NCI-H2107 treated with DMSO at 0.1 percent for 48 hours (cell line): ENCODE results near the gene GRHL3.
"Not testable (repeated sequence)": the region's sequence is repeated elsewhere in the genome, so short reads cannot be mapped to it uniquely, and the experiment has no call there.

Experiments used
- DNase-seq: peaks from one replicate; lab custom pipeline; 2025; ENCODE audit not compliant: unreplicated experiment; lab: John Stamatoyannopoulos, UW

GRHL3 gene

DNA sequence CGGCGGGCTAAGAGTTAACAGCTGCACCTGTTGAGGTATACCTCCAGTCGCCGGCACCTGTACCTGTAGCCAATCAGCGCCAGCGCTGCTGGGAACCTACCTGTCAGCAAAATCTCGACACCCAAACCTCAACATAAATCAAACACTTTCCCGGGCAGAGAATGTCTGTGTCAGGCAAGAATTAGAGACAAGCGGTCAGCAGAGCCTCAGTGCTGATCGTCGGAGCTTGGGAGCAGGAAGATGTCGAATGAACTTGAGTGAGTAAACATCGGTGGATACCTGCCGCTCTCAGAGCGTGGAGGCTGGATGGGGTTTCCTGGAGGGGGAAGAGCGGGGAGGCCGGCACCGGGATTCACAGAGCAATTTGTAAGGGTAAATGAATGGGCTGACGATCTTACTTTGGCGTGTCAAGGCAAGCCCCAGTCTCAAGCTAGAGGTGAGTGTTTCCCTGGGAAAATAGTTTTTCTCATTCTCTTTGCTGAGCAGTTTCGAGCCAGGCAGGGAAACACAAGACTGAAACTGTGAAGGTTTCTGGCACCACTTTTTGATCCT, at the start of gene GRHL3:
TSS of gene GRHL3 (plus strand) at position 46 of the 552 bp plus-strand sequence. CDS start at position 241, 195 bp downstream.
- peak; percentile 85 for DNase-seq

DNA sequence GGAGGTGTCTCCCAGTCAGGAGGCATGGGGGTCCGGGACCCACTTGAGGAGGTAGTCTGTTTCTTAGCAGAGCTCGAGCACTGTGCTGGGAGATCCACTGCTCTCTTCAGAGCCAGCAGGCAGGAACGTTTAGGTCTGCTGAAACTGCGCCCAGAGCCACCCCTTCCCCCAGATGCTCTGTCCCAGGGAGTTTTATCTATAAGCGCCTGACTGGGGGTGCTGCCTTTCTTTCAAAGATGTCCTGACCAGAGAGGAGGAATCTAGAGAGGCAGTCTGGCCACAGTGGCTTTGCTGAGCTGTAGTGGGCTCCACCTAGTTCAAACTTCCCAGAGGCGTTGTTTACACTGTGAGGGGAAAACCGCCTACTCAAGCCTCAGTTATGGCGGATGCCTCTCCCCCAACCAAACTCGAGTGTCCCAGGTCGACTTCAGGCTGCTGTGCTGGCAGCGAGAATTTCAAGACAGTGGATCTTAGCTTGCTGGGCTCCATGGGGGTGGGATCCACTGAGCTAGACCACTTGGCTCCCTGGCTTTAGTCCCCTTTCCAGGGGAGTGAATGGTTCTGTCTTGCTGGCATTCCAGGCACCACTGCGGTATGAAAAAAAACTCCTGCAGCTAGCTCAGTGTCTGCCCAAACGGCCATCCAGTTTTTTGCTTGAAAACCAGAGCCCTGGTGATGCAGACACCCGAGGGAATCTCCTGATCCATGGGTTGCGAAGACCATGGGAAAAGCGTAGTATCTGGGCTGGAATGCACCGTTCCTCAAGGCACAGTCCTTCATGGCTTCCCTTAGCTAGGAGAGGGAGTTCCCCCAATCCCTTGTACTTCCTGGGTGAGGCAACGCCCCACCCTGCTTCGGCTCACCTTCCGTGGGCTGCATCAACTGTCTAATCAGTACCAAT, 44.7 kb upstream of the GRHL3 start:
- DNase-seq: not testable (repeated sequence)

DNA sequence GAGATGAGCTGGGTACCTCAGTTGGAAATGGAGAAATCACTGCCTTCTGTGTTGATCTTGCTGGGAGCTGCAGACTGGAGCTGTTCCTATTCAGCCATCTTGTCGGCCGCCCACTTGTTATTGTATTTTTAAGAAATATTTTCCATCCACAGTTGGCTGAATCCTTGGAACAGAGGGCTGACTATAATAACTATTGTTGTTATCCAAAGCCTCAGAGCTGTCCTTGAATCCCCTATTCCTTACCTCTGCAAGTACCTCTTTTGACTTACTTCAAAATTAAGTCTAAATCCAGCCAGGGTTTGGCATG, 44.1 kb upstream of the GRHL3 start:
- no peak for DNase-seq

DNA sequence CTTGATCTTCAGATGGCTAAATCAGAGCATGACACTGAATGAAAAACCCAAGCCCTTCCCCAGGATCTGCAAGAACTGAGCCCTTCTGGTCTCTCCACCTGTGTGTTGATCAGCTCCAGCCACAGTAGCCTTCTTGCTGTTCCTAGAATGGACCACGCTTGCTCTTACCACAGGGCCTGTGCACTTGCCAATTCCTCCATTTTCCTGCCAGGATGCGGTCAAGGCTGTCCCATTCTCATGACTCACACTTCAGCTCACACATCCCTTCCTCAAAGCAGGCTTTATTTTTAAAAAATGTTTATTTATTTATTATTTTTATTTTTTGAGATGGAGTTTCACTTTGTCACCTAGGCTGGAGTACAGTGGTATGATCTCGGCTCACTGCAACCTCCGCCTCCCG, 43.6 kb upstream of the GRHL3 start:
- DNase-seq: no peak

DNA sequence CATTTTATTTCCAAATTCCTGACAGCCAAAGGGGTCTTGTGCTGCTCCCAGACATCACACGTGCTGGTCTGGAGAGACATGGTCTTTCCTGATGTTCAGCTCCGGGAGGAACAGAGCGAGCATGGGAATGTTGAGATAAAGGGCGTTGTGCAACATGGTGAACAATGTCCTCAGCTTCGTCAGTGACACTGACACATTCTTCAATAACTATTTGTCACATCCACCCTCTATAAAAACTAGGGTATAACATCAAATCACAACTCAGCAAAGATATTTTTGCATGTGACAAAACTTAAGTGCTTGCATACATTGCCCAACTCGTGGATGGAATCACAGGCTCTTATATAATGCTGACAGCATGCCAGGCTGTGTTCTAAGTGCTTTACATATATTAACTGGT, 42.4 kb upstream of the GRHL3 start:
- DNase-seq: no peak

DNA sequence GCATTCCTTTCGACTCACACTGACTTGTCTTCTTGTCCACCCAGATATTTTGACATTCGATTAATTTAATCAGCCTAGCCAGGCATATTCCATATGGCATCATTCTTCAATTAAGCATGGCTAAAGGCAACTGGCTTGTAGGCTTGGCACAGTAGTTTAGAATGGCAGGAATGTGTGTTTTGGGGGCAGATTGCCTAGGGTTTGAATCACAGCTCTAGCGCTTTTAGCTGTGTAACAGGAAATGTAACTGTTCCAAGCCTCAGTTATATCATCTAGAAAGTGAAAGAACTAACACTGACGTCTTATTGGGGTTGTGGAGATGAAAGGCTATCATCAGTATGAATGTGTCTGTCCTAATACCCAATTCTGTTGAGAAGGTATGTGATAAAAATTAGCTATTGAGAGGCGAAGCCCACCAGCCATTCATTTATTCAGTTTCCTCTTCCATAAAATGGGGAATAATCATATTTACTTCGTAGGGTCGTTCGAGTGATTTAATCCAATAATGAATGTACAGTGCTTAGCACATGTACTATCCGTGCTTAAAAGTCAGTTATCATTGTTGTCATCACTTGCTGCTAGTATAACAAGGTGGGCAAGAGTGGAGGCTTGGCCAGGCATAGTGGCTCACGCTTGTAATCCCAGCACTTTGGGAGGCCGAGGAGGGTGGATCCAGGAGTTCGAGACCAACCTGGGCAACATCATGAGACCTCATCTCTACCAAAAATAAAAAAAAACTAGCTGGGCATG, 41.6 kb upstream of the GRHL3 start:
- DNase-seq: no peak

DNA sequence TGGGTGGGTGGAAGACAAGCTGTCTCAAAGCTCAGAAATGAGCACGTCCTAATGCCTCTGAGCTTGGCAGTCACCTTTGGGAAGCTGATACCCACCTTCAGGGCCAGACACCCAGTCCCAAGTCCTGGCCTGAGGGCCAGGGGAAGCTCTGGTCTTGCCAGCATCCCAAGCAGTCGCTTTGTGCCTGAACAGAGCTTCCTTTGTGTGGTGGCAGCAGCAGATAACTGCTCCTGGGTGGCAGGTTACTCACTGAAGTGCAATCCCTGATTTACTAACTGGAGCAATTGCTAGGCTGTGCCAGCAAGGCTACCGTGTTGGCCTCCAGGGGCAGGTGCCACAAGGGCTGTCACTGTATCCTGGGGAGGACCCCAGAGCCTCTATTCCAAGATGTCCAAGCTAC, 40.4 kb upstream of the GRHL3 start:
- DNase-seq: no peak

DNA sequence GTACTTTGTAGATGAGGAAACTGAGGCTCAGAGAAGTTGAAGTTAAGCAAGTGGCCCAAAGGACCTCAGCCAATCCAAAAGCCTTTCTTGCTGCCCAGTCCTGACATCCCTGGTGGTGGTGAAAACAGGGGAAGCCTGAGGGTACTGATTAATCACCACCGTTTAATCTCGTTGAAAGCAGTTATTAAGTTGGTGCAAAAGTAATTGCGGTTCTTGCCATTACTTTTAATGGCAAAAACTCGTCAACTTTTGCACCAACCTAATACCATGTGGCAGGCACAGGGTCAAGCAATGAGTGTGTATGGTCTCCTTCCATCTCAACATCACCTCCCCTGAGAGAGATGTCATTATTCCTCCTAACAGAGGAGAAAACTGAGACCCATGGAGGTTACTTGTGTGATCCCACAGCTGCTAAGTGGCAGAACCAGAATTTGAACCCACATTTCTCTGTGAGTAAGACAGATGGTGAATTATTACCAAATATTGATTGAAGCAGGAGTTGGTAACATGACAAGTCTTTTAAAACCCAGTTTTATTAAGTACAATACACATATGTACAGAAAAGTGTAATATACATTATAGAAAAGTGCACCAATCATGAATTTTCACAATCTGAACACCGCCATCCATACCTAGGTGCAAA, 39.4 kb upstream of the GRHL3 start:
- DNase-seq: no peak

DNA sequence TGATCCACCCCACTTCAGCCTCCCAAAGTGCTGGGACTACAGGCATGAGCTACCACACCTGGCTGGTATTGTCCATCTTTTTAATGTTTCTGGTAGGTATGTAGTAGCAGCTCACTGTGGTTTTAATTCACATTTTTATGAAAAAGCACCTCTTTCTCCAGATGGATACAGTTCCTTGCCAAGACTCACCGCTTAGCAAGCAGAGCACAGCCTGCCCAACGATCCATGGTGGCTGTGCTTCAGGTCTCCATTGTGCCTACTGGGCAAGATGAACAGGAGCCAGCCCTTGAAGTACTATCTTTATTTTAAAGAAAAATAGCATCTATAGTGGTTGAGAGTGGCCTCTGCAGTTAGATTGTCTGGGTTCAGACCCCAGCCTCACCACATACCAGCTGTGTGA, 37.6 kb upstream of the GRHL3 start:
- no peak for DNase-seq

DNA sequence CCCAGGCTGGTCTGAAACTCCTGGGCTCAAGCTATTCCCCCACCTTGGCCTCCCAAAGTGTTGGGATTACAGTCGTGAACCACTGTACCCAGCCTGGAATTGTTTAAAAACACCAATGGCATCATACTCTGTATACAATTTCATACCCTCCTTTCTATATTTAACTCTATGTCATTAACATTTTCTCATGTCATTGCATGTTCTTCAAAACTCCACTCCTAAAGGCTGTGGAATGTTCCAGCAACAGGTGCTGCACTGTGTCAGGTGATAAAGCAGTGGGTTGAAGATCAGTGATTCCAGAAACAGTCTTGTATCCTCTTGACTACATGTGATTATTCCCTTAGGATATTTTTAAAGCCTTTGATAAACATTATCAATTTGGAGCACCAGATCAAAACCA, 36.7 kb upstream of the GRHL3 start:
- no peak for DNase-seq

DNA sequence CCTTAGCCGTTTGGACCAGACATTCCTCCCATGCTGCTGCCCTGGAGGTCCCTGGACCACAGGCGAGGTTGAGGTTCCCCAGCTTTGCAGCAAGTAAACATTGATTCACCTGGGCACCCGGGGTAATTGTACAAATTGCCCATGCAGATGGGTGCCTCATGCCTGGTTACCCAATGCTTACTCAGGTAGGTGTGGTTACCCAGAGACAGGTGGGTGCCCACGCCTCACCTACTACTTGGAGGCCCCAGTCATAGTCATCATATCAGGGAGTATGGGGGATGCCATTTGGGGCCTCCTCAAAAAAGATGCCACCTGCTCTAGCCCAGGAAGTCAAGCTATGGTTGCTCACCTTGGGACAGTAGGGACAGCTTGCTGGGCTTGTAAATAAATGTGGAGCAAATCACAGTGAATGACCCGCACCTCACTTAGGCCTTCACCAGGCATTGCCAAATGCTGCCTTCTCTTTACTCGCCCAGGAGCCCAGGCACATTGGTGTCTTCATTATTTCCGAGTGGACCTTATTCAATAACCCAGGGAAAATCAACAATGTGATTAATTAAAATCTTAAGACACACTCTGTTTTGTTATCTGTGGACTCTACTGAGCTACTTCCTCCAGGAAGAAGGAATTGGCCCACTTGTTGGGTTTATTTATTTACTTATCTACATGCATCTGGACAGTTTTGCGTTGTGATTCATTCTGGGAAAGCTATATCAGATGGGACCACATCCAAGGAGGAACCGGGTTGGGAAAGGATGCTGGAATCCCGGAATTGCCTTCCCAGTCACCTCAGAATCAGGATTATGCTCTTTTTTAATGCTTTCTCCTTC, 35.6 kb upstream of the GRHL3 start:
- no peak for DNase-seq

DNA sequence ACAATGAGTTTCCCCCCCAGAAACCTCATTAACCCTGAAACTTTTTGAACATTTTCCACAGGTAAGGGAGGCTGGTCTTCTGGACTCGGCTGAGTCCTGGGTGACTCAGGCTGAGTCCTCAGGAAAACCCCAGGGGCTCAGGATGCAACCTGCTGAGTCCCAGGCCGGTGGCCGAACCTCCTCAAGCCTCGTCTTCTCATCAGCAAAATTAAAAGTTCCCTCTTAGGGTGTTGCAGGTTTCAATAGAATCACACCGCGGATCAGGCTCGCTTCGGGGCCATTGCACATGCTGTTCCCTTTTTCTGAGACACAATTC, 35.0 kb upstream of the GRHL3 start:
- no peak for DNase-seq

DNA sequence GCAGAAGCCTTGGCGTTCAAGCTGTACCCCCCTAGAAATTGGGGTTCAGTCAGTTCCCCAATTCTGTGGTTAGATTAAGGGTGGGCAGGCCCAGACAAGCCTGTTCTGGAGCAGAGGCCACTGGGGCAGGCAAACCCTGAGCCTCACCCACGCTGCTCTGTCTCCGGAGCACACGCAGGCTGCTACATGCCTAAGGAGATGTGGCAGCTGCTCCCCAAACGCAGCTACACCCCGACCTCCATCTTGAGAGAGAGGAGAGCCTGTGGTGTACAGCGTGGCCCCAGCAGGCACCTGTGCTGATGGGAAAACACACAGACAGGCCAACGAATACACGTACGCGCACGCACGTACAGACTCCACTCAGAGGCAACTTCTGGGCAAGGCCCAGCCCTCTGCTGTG, 33.9 kb upstream of the GRHL3 start:
- no peak for DNase-seq

DNA sequence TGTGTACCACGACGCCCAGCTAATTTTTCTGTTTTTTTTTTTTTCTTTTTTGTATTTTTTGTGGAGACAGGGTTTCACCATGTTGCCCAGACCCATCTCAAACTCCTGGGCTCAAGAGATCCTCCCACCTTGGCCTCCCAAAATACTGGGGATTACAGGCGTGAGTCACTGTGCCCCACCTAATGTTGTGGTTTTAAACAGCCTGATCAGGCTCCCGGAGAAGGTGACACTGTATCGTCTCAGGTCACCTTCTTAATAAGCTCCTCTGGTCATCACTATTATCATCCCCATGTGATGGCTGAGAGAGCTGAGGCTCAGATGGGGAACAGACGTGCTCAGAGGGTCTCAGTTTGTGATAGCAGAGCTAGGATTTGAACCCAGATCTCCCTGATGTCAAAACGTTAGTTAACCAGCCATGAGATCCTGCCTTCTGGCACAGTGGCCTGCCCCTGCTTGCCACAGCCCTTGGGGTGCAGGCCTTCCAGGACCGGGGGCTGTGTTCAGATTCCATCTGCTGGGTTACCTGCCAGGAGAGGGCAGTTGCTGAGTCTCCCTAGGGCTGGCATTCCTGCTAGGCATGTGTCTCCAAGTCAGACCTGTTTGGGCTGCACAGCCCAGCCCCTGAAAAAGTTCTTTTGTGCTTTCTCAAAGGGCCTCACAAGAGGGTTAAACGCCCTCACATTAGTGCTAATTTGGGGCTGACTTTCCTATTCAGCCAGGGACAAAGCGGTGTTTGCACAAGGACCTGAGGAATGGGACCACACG, 32.7 kb upstream of the GRHL3 start:
- DNase-seq: no peak

DNA sequence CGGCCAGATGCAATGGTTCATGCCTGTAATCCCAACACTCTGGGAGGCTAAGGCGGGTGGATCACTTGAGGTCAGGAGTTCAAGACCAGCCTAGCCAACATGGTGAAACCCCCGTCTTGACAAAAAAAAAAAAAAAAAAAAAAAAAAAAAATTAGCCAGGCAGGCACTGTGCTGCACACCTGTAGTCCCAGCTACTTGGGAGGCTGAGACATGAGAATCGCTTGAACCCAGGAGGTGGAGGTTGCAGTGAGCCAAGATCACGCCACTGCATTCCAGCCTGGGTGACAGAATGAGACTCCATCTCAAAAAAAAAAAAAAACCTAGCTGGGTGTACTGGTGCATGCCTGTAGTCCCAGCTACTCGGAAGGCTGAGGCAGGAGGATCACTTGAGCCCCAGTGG, 31.4 kb upstream of the GRHL3 start:
- not testable (repeated sequence) for DNase-seq

DNA sequence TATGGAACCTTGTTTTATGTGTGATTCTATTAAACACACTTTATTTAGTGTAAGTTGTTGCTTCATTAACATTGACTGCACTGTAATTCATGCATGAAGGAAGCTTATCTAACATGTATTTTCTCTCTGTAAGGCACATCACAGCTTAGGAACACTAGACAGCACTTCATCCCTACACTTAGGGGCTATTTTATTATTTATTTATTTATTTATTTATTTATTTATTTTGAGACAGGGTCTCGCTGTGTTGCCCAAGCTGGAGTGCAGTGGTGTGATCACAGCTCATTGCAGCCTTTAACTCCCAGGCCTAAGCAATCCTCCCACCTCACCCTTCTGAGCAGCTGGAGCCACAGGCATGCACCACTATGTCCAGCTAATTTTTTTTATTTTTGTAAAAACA, 30.7 kb upstream of the GRHL3 start:
- no peak for DNase-seq

DNA sequence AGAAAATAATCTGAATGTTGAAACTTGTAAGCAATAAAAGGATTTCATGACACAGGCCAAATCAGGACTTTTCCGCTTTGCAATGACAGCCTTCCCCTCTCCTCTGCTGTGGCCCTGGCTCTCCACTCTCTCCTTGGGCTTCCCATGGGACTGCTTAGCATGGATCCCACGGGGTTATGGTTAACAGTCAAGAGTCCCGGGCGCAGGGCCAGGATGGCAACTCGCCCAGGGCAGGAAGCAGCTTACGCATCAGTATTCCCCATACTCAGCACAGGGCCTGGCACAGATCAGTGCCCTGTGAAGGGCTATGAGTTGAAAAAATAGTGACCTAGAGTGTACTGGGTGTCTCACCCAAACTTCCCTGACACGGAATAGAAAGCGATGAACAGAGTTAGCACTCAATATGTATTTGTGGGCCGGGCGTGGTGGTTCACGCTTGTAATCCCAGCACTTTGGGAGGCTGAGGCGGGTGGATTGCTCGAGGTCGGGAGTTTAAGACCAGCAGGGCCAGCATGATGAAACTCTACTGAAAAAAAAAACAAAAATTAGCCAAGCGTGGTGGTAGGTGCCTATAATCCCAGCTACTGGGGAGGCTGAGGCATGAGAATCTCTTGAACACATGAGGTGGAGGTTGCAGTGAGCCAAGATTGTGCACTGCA, 29.1 kb upstream of the GRHL3 start:
- DNase-seq: peak; percentile 98

DNA sequence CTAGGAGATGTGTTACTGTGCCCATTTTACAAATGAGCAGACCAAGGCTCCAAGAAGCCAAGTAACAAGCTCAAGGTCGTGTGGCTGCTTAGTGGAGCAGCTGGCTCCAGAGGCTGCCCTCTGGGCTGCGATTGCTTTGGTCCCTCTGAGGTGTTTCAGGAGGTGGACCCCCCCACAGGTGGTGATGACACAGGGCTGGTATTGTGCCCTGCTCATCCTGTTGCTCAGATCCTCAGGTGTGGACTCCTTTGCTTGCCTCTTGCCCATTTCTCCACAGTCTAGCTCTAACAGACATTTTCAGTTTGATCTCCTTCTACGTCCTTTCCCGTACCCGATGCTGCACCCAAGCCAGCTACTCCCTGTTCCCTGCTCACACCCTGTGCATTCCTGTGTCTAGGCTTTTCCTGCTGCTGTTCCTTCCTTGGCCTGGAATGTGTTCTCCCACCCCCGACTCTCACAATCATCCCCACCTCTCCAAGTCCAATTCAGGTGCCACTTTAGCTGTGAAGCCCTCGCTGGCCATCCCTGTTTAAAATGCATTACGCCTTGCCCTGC, 28.1 kb upstream of the GRHL3 start:
- DNase-seq: no peak

DNA sequence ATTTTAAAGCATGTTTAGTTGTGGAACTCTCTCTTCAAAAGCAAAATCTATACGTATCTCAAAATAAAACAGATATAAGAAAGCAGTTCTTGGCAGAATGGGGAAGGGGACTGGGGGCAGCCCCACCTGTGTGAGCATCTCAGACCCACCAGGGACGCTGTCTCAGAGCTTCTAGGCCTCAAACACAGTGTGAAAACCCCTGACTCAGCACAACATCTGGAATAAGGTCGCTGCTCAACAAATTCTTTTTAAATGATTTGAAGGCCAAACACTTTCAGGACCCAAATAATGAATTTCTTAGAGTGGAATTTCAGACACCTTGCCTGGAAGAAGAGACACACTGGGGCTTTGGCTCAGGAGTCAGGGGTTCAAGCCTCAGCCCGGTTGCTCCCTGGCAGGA, 27.1 kb upstream of the GRHL3 start:
- no peak for DNase-seq
